Thyroid gland (tissue), 4 donors: ENCODE results near the gene SPEG.

ENCODE experiments used
- POLR2A ChIP-seq, 2 donors: fragments of 450-650 bp; IDR thresholded peaks; one replicate each; pipeline ENCODE4 v1.6.1; 2017; ENCODE audit warnings: antibody characterized with exemption in 2 of 2, mild to moderate bottlenecking in 2 of 2, moderate library complexity in 1 of 2
- TF ChIP-seq, protein P1 (sequence below), 6 experiments: fragments of 200-600 bp in 3 of 6; fragments of 450-650 bp in 3 of 6; sonication (generic) in 3 of 6; IDR thresholded peaks; one replicate each; pipeline ENCODE4 v1.5.1; 2016 to 2019; ENCODE audit warnings: antibody characterized with exemption in 6 of 6, mild to moderate bottlenecking in 2 of 6, inconsistent platforms in 1 of 6, moderate library complexity in 1 of 6

DNA sequence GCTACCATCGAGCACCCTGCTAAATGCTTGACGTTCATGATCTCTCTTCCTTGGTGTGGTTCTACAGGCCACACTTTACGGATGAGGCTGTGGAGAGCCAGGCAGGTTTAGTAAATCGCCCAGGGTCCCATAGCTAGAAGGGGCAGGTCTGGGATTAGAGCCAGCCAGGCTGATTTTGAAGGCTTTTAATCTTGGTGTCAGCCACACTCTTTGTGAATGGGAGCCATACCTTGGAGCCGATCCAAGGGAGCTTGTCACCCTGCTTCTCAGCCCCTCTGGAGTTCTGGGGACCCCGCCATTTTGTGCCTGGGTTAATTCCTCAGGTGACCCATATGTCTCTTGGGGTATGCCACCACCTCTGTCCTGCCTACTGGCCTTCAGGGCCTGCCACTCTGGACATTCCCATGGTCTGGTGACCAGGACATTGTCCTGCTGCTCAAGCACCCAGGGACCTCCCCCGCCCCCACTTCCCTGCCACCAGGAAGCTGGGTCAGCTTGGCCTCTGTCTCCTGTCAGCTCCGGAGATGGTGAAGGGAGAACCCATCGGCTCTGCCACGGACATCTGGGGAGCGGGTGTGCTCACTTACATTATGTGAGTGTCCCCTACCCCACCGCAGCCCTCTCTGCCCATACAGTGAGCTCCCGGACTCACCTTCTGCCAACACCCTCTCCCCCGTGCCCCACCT lies 56.8 kb downstream of the SPEG start:
- TF ChIP-seq, protein P1, sequence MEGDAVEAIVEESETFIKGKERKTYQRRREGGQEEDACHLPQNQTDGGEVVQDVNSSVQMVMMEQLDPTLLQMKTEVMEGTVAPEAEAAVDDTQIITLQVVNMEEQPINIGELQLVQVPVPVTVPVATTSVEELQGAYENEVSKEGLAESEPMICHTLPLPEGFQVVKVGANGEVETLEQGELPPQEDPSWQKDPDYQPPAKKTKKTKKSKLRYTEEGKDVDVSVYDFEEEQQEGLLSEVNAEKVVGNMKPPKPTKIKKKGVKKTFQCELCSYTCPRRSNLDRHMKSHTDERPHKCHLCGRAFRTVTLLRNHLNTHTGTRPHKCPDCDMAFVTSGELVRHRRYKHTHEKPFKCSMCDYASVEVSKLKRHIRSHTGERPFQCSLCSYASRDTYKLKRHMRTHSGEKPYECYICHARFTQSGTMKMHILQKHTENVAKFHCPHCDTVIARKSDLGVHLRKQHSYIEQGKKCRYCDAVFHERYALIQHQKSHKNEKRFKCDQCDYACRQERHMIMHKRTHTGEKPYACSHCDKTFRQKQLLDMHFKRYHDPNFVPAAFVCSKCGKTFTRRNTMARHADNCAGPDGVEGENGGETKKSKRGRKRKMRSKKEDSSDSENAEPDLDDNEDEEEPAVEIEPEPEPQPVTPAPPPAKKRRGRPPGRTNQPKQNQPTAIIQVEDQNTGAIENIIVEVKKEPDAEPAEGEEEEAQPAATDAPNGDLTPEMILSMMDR (IDR thresholded peaks at IDR 0.05): no peak
- TF ChIP-seq POLR2A (IDR thresholded peaks at IDR 0.05): no peak
